SU-DHL-6 (cell line): ENCODE measurements around the gene BBX.

ENCODE experiments used
- EZH2phosphoT487 ChIP-seq: fragments of 200-600 bp; sonication (generic), shearing (Covaris generic); conservative IDR thresholded peaks from 2 replicates; pipeline ENCODE4 v1.6.1; 2018; ENCODE audit warnings: mild to moderate bottlenecking, antibody characterized with exemption, low read length, moderate library complexity, mixed read lengths
- TF ChIP-seq, protein P1 (sequence below): fragments of 200-600 bp; sonication (generic); IDR thresholded peaks from one replicate; pipeline ENCODE4 v1.5.1; 2017; ENCODE audit warnings: antibody characterized with exemption, mild to moderate bottlenecking, low read length, moderate library complexity; ENCODE audit not compliant: insufficient read depth, poor library complexity, severe bottlenecking

DNA sequence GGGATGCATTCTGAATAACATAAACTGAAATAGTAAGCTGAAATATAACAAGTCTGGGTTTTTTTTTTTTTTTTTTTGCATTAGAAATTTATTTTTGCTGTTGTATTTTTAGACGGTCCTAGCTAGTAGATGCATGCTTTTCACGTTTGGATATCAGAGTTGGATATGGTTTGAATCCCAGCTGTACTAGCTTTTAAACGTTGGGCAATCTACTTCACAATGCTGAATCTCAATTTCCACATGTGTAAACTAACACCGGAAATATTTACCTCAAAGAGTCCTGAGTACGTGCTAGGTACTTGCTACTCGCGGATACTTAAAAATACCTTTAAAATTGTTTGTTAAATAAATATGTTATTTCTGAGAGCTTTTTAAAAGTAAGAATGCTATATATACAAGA is 139.8 kb downstream of the BBX start:
- TF ChIP-seq, protein P1, sequence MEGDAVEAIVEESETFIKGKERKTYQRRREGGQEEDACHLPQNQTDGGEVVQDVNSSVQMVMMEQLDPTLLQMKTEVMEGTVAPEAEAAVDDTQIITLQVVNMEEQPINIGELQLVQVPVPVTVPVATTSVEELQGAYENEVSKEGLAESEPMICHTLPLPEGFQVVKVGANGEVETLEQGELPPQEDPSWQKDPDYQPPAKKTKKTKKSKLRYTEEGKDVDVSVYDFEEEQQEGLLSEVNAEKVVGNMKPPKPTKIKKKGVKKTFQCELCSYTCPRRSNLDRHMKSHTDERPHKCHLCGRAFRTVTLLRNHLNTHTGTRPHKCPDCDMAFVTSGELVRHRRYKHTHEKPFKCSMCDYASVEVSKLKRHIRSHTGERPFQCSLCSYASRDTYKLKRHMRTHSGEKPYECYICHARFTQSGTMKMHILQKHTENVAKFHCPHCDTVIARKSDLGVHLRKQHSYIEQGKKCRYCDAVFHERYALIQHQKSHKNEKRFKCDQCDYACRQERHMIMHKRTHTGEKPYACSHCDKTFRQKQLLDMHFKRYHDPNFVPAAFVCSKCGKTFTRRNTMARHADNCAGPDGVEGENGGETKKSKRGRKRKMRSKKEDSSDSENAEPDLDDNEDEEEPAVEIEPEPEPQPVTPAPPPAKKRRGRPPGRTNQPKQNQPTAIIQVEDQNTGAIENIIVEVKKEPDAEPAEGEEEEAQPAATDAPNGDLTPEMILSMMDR, result no peak
- no peak for TF ChIP-seq EZH2phosphoT487
